ENCODE results near the gene ARMH4.

ARMH4 gene

GRCh38 chr14:58066115-58066514, 85.9 kb downstream of the ARMH4 start:
- no peak overlapping the region for H3K27ac ChIP-seq
- no peak for TF ChIP-seq CTCF (conservative IDR thresholded peaks at IDR 0.05)

GRCh38 chr14:58061581-58061980, 90.4 kb downstream of the ARMH4 start:
- no peak for TF ChIP-seq CTCF (conservative IDR thresholded peaks at IDR 0.05)
- no peak overlapping the region for H3K27ac ChIP-seq

GRCh38 chr14:58060898-58061297, 91.1 kb downstream of the ARMH4 start:
- no peak overlapping the region for H3K27ac ChIP-seq
- no peak for TF ChIP-seq CTCF (conservative IDR thresholded peaks at IDR 0.05)

- no peak for TF ChIP-seq CTCF (conservative IDR thresholded peaks at IDR 0.05)
- H3K27ac ChIP-seq: no peak overlapping the region
Measured at GRCh38 chr14:58060077-58060476, 91.9 kb downstream of the ARMH4 start.

GRCh38 chr14:58059126-58059525, 92.9 kb downstream of the ARMH4 start:
- TF ChIP-seq CTCF (conservative IDR thresholded peaks at IDR 0.05): no peak
- H3K27ac ChIP-seq: no peak overlapping the region

- no peak for TF ChIP-seq CTCF (conservative IDR thresholded peaks at IDR 0.05)
Measured at GRCh38 chr14:58055497-58056010, 96.5 kb downstream of the ARMH4 start.

GRCh38 chr14:58054100-58054499, 97.9 kb downstream of the ARMH4 start:
- TF ChIP-seq CTCF (conservative IDR thresholded peaks at IDR 0.05): no peak
- no peak overlapping the region for H3K27ac ChIP-seq

More at GRCh38 chr14:58055497-58056010, 96.5 kb downstream of the ARMH4 start:
- no peak overlapping the region for H3K27ac ChIP-seq

Measured in VCaP (cell line).